HEK293 (cell line): ENCODE measurements around the gene ABLIM2.

Experiments used
- CTCF ChIA-PET: fragments of 350-600 bp; formaldehyde crosslinking; extraction: SDS; loops from one replicate; lab custom pipeline; 2021; ENCODE audit warnings: antibody characterized with exemption; lab: Yijun Ruan, JAX
- POLR2A ChIA-PET: fragments of 300-600 bp; formaldehyde crosslinking; extraction: SDS; loops from one replicate; lab custom pipeline; 2020; ENCODE audit warnings: antibody characterized with exemption, inconsistent platforms; lab: Yijun Ruan, JAX
- H3K27ac ChIP-seq: fragments of 200-500 bp; sonication (Bioruptor generic); 2 replicates; pipeline ENCODE4 v1.5.1; 2014; ENCODE audit warnings: low read depth, low read length, control low read depth, inconsistent platforms; ENCODE audit errors: extremely low read depth
- H3K36me3 ChIP-seq, 2 experiments: fragments of 200-500 bp in 1 of 2; sonication (Bioruptor generic) in 1 of 2; 1 replicate in 1 of 2; 2 replicates in 1 of 2; pipeline ENCODE4 v1.5.1; 2014 to 2017; ENCODE audit warnings: inconsistent platforms in 2 of 2, low read length in 2 of 2; ENCODE audit not compliant: control insufficient read depth in 2 of 2, insufficient read depth in 1 of 2
- H3K4me1 ChIP-seq: fragments of 200-500 bp; sonication (Bioruptor generic); 2 replicates; pipeline ENCODE4 v1.5.1; 2014; ENCODE audit warnings: mild to moderate bottlenecking, low read length, inconsistent platforms; ENCODE audit not compliant: control insufficient read depth, insufficient read depth
- H3K4me3 ChIP-seq: 2 replicates; pipeline ENCODE4 v1.5.1; 2011; ENCODE audit warnings: low read depth, mild to moderate bottlenecking, control low read depth, low read length, moderate library complexity
- H3K9me3 ChIP-seq: fragments of 200-500 bp; sonication (Bioruptor generic); 2 replicates; pipeline ENCODE4 v1.5.1; 2014; ENCODE audit warnings: low read depth, low read length, inconsistent platforms; ENCODE audit not compliant: control insufficient read depth, insufficient read depth
- BCL11B ChIP-seq: fragments of 450-650 bp; formaldehyde crosslinking; IDR thresholded peaks from 2 replicates; pipeline ENCODE4 v1.5.1; 2016; ENCODE audit warnings: low read depth, missing biosample characterization, missing genetic modification characterization
- GLIS1 ChIP-seq: fragments of 450-650 bp; formaldehyde crosslinking; IDR thresholded peaks from 2 replicates; pipeline ENCODE4 v1.5.1; 2016; ENCODE audit warnings: missing biosample characterization, missing genetic modification characterization
- IKZF3 ChIP-seq: fragments of 450-650 bp; IDR thresholded peaks from 2 replicates; pipeline ENCODE4 v1.5.0; 2018; ENCODE audit warnings: missing biosample characterization, mild to moderate bottlenecking, missing genetic modification characterization, moderate library complexity
- SP3 ChIP-seq: fragments of 450-650 bp; formaldehyde crosslinking; IDR thresholded peaks from 2 replicates; pipeline ENCODE4 v1.5.1; 2016; ENCODE audit warnings: missing biosample characterization, missing genetic modification characterization
- ZFP3 ChIP-seq: fragments of 450-650 bp; formaldehyde crosslinking; IDR thresholded peaks from 2 replicates; pipeline ENCODE4 v1.5.1; 2016; ENCODE audit warnings: low read depth, missing biosample characterization, missing genetic modification characterization
- ZNF114 ChIP-seq: fragments of 450-650 bp; formaldehyde crosslinking; IDR thresholded peaks from 2 replicates; pipeline ENCODE4 v1.5.0; 2017; ENCODE audit warnings: missing biosample characterization, missing genetic modification characterization
- ZNF16 ChIP-seq: fragments of 450-650 bp; formaldehyde crosslinking; IDR thresholded peaks from 2 replicates; pipeline ENCODE4 v1.5.1; 2016; ENCODE audit warnings: low read depth, missing biosample characterization, missing genetic modification characterization
- ZNF239 ChIP-seq: fragments of 450-650 bp; formaldehyde crosslinking; IDR thresholded peaks from 2 replicates; pipeline ENCODE4 v1.5.1; 2016; ENCODE audit warnings: missing biosample characterization, missing genetic modification characterization
- ZNF335 ChIP-seq: fragments of 450-650 bp; formaldehyde crosslinking; conservative IDR thresholded peaks from 2 replicates; pipeline ENCODE4 v1.5.1; 2016; ENCODE audit warnings: missing biosample characterization, missing genetic modification characterization
- ZNF391 ChIP-seq: fragments of 450-650 bp; formaldehyde crosslinking; IDR thresholded peaks from 2 replicates; pipeline ENCODE4 v1.5.1; 2016; ENCODE audit warnings: low read depth, missing biosample characterization, missing genetic modification characterization, borderline replicate concordance
- ZNF555 ChIP-seq: fragments of 450-650 bp; formaldehyde crosslinking; conservative IDR thresholded peaks from 2 replicates; pipeline ENCODE4 v1.5.1; 2017; ENCODE audit warnings: missing biosample characterization, mild to moderate bottlenecking, missing genetic modification characterization, inconsistent platforms
- ZNF610 ChIP-seq: fragments of 450-650 bp; formaldehyde crosslinking; IDR thresholded peaks from 2 replicates; pipeline ENCODE4 v1.5.1; 2016; ENCODE audit warnings: missing biosample characterization, missing genetic modification characterization, borderline replicate concordance
- ZNF654 ChIP-seq: fragments of 450-650 bp; formaldehyde crosslinking; IDR thresholded peaks from 2 replicates; pipeline ENCODE4 v1.5.1; 2016; ENCODE audit warnings: low read depth, missing biosample characterization, missing genetic modification characterization
- ZNF830 ChIP-seq: fragments of 450-650 bp; IDR thresholded peaks from 2 replicates; pipeline ENCODE4 v1.5.0; 2018; ENCODE audit warnings: missing biosample characterization, missing genetic modification characterization, low read depth, mild to moderate bottlenecking, moderate library complexity
- TF ChIP-seq, protein P1 (sequence below): fragments of 450-650 bp; formaldehyde crosslinking; IDR thresholded peaks from 2 replicates; pipeline ENCODE4 v1.5.1; 2016; ENCODE audit warnings: missing biosample characterization, missing genetic modification characterization
- TF ChIP-seq, protein P2 (sequence below): fragments of 450-650 bp; formaldehyde crosslinking; IDR thresholded peaks from 2 replicates; pipeline ENCODE4 v1.5.1; 2016; ENCODE audit warnings: missing biosample characterization, missing genetic modification characterization, low read depth
- TF ChIP-seq, protein P3 (sequence below): fragments of 450-650 bp; formaldehyde crosslinking; IDR thresholded peaks from 2 replicates; pipeline ENCODE4 v1.5.1; 2016; ENCODE audit warnings: missing biosample characterization, missing genetic modification characterization
- TF ChIP-seq, protein P4 (sequence below): fragments of 450-650 bp; formaldehyde crosslinking; IDR thresholded peaks from 2 replicates; pipeline ENCODE4 v1.5.1; 2016; ENCODE audit warnings: missing biosample characterization, missing genetic modification characterization
- TF ChIP-seq, protein P5 (sequence below): fragments of 450-650 bp; formaldehyde crosslinking; IDR thresholded peaks from 2 replicates; pipeline ENCODE4 v1.5.1; 2016; ENCODE audit warnings: missing biosample characterization, missing genetic modification characterization
- TF ChIP-seq, protein P6 (sequence below): fragments of 450-650 bp; formaldehyde crosslinking; IDR thresholded peaks from 2 replicates; pipeline ENCODE4 v1.5.1; 2016; ENCODE audit warnings: missing biosample characterization, missing genetic modification characterization

The ABLIM2 gene

DNA sequence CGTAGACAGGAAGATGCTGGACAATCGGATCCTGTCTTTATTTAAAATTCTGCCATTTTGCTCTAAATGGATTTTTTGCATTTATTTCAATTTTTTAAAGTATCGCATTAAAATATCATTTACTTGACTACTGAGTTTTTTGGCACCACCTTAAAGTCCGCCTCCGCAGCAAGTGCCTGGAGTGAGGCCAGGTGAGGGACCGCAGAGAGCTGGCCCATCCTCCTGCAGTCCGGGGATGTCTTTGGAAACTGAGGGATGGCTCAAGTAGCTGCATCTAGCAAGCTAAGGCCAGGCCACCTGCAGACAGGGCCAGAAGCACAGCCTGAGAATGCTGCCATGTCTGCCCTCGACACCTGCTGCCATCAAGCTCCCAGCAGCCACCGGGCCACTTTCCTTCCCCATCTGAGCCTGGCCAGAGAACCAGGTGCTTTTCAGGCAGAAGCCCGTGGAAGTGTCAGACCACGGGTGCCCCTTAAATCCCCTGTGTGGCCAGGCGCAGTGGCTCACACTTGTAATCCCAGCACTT lies 69.6 kb downstream of the ABLIM2 start:
- H3K9me3 ChIP-seq: no peaks in the 10 kb centered on the region
- no peak overlapping the region for H3K27ac ChIP-seq
- no peak for TF ChIP-seq ZNF114 (tag by site-specific recombination)
- TF ChIP-seq, protein P1, sequence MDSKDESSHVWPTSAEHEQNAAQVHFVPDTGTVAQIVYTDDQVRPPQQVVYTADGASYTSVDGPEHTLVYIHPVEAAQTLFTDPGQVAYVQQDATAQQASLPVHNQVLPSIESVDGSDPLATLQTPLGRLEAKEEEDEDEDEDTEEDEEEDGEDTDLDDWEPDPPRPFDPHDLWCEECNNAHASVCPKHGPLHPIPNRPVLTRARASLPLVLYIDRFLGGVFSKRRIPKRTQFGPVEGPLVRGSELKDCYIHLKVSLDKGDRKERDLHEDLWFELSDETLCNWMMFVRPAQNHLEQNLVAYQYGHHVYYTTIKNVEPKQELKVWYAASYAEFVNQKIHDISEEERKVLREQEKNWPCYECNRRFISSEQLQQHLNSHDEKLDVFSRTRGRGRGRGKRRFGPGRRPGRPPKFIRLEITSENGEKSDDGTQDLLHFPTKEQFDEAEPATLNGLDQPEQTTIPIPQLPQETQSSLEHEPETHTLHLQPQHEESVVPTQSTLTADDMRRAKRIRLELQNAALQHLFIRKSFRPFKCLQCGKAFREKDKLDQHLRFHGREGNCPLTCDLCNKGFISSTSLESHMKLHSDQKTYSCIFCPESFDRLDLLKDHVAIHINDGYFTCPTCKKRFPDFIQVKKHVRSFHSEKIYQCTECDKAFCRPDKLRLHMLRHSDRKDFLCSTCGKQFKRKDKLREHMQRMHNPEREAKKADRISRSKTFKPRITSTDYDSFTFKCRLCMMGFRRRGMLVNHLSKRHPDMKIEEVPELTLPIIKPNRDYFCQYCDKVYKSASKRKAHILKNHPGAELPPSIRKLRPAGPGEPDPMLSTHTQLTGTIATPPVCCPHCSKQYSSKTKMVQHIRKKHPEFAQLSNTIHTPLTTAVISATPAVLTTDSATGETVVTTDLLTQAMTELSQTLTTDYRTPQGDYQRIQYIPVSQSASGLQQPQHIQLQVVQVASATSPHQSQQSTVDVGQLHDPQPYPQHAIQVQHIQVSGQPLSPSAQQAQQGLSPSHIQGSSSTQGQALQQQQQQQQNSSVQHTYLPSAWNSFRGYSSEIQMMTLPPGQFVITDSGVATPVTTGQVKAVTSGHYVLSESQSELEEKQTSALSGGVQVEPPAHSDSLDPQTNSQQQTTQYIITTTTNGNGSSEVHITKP (tag by site-specific recombination): no peak
- no peak for TF ChIP-seq ZNF610
- TF ChIP-seq GLIS1 (tag by site-specific recombination): no peak
- no peak for TF ChIP-seq ZNF391 (tag by site-specific recombination)
- no peak for TF ChIP-seq IKZF3 (tag by site-specific recombination)
- TF ChIP-seq, protein P2, sequence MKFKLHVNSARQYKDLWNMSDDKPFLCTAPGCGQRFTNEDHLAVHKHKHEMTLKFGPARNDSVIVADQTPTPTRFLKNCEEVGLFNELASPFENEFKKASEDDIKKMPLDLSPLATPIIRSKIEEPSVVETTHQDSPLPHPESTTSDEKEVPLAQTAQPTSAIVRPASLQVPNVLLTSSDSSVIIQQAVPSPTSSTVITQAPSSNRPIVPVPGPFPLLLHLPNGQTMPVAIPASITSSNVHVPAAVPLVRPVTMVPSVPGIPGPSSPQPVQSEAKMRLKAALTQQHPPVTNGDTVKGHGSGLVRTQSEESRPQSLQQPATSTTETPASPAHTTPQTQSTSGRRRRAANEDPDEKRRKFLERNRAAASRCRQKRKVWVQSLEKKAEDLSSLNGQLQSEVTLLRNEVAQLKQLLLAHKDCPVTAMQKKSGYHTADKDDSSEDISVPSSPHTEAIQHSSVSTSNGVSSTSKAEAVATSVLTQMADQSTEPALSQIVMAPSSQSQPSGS (tag by site-specific recombination): no peak
- TF ChIP-seq SP3: no peak
- TF ChIP-seq, protein P3, sequence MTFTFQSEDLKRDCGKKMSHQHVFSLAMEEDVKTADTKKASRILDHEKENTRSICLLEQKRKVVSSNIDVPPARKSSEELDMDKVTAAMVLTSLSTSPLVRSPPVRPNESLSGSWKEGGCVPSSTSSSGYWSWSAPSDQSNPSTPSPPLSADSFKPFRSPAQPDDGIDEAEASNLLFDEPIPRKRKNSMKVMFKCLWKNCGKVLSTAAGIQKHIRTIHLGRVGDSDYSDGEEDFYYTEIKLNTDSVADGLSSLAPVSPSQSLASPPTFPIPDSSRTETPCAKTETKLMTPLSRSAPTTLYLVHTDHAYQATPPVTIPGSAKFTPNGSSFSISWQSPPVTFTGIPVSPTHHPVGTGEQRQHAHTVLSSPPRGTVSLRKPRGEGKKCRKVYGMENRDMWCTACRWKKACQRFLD: no peak
- no peak for TF ChIP-seq ZNF16 (tag by site-specific recombination)
- TF ChIP-seq, protein P4, sequence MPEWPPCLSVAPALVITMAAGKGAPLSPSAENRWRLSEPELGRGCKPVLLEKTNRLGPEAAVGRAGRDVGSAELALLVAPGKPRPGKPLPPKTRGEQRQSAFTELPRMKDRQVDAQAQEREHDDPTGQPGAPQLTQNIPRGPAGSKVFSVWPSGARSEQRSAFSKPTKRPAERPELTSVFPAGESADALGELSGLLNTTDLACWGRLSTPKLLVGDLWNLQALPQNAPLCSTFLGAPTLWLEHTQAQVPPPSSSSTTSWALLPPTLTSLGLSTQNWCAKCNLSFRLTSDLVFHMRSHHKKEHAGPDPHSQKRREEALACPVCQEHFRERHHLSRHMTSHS (tag by site-specific recombination): no peak
- TF ChIP-seq, protein P5, sequence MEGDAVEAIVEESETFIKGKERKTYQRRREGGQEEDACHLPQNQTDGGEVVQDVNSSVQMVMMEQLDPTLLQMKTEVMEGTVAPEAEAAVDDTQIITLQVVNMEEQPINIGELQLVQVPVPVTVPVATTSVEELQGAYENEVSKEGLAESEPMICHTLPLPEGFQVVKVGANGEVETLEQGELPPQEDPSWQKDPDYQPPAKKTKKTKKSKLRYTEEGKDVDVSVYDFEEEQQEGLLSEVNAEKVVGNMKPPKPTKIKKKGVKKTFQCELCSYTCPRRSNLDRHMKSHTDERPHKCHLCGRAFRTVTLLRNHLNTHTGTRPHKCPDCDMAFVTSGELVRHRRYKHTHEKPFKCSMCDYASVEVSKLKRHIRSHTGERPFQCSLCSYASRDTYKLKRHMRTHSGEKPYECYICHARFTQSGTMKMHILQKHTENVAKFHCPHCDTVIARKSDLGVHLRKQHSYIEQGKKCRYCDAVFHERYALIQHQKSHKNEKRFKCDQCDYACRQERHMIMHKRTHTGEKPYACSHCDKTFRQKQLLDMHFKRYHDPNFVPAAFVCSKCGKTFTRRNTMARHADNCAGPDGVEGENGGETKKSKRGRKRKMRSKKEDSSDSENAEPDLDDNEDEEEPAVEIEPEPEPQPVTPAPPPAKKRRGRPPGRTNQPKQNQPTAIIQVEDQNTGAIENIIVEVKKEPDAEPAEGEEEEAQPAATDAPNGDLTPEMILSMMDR: no peak
- no peak for TF ChIP-seq ZNF335 (tag by site-specific recombination)
- TF ChIP-seq, all 188 proteins: peak for 0
- H3K4me3 ChIP-seq: no peak overlapping the region
- H3K36me3 ChIP-seq: no peaks in the 10 kb centered on the region
- ChIA-PET POLR2A (no interaction called here), CTCF (no interaction called here)
- H3K4me1 ChIP-seq: no peaks in the 10 kb centered on the region

DNA sequence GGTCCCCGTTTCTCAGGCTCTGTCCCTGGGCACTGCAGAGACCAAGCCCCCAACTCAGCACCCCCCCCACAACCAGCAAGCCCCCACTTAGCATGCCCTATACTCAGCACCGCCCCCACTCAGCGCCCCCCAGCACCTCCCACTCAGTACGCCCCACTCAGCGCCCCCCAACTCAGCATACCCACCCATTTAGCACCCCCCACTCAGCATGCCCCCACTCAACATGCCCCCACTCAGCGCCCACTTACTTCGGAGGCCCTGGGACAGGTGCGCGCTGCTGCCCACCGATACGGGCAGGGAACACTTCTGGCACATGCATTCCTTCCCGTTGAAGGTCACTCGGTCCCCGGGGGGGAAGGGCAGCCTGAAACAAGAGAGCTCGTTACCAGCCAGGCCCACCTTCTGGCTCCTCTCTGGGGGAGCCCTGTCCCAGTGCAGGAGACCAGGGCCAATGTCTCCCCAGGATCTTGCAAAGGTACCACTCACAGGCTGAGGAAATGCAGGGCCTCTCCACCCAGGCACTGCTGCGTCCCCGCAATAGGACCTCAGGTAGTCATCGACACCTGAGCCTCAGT lies 70.6 kb downstream of the ABLIM2 start:
- H3K4me1 ChIP-seq: no peaks in the 10 kb centered on the region
- H3K4me3 ChIP-seq: no peak overlapping the region
- CTCF ChIA-PET: no interaction called here
- POLR2A ChIA-PET: no interaction called here
- H3K9me3 ChIP-seq: no peaks in the 10 kb centered on the region
- no peak overlapping the region for H3K27ac ChIP-seq
- no peaks in the 10 kb centered on the region for H3K36me3 ChIP-seq
- TF ChIP-seq, protein P3: no peak
- TF ChIP-seq ZNF654 (tag by site-specific recombination) (no peak), ZFP3 (tag by site-specific recombination) (no peak), ZNF830 (no peak), ZNF555 (tag by site-specific recombination) (no peak), ZNF239 (tag by site-specific recombination) (no peak), BCL11B (no peak)
- TF ChIP-seq, protein P6, sequence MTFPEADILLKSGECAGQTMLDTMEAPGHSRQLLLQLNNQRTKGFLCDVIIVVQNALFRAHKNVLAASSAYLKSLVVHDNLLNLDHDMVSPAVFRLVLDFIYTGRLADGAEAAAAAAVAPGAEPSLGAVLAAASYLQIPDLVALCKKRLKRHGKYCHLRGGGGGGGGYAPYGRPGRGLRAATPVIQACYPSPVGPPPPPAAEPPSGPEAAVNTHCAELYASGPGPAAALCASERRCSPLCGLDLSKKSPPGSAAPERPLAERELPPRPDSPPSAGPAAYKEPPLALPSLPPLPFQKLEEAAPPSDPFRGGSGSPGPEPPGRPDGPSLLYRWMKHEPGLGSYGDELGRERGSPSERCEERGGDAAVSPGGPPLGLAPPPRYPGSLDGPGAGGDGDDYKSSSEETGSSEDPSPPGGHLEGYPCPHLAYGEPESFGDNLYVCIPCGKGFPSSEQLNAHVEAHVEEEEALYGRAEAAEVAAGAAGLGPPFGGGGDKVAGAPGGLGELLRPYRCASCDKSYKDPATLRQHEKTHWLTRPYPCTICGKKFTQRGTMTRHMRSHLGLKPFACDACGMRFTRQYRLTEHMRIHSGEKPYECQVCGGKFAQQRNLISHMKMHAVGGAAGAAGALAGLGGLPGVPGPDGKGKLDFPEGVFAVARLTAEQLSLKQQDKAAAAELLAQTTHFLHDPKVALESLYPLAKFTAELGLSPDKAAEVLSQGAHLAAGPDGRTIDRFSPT (tag by site-specific recombination): no peak
